Panc1 (cell line): ENCODE data around the gene IL7R. TPM values are rescaled to one million over a fixed set of nuclear protein-coding genes. Genes with fewer than 3 reads are reported as not detected.

Experiments used
- ATAC-seq: fragments of 200-7000 bp; cut with Tn5 transposase; 2 replicates; pipeline ENCODE4 v1.9.1; 2020; ENCODE audit warnings: mild to moderate bottlenecking, moderate library complexity
- BruUV-seq: library from RNA; stranded (reverse); fragments of 400-500 nt; replicated peaks from 2 replicates; lab custom pipeline; 2021; lab: Mats Ljungman, UMichigan
- CTCF ChIA-PET: fragments of 300-600 bp; sonication (Branson Sonifier 250); formaldehyde crosslinking; loops from one replicate; lab custom pipeline; 2022; ENCODE audit warnings: antibody characterized with exemption; lab: Charles Lee
- POLR2A ChIA-PET: fragments of 300-600 bp; sonication (Branson Sonifier 250); formaldehyde crosslinking; loops from one replicate; lab custom pipeline; 2022; ENCODE audit warnings: antibody characterized with exemption; lab: Charles Lee
- DNase-seq: peaks from one replicate; pipeline ENCODE4 v3.0.0-alpha.2; 2010; ENCODE audit warnings: low read depth, low spot score
- H3K27ac ChIP-seq: 2 replicates; pipeline ENCODE4 v1.5.1; 2011; ENCODE audit warnings: mild to moderate bottlenecking, low read length, inconsistent platforms
- H3K27me3 ChIP-seq: fragments of 200-500 bp; sonication (Bioruptor generic); 2 replicates; pipeline ENCODE4 v1.6.0; 2014; ENCODE audit warnings: low read length, inconsistent platforms; ENCODE audit not compliant: control insufficient read depth, insufficient read depth
- H3K36me3 ChIP-seq: fragments of 200-500 bp; sonication (Bioruptor generic); 2 replicates; pipeline ENCODE4 v1.5.1; 2014; ENCODE audit warnings: inconsistent platforms, mild to moderate bottlenecking, low read length, moderate library complexity; ENCODE audit not compliant: control insufficient read depth, insufficient read depth
- H3K4me1 ChIP-seq: 2 replicates; pipeline ENCODE4 v1.5.1; 2011; ENCODE audit warnings: inconsistent platforms, mild to moderate bottlenecking, low read length, moderate library complexity; ENCODE audit not compliant: control insufficient read depth, insufficient read depth
- H3K4me3 ChIP-seq, 2 experiments: 2 replicates each; pipeline ENCODE4 v1.5.1; 2011 to 2012; ENCODE audit warnings: low read depth in 2 of 2, low read length in 2 of 2, mild to moderate bottlenecking in 2 of 2, inconsistent platforms in 1 of 2, moderate library complexity in 1 of 2
- H3K9me3 ChIP-seq: fragments of 200-500 bp; sonication (Bioruptor generic); 2 replicates; pipeline ENCODE4 v1.5.1; 2014; ENCODE audit warnings: low read depth, mild to moderate bottlenecking, inconsistent platforms, low read length, moderate library complexity; ENCODE audit not compliant: control insufficient read depth, insufficient read depth
- CTCF ChIP-seq: fragments of 450-650 bp; IDR thresholded peaks from 2 replicates; pipeline ENCODE4 v1.5.1; 2017; ENCODE audit warnings: mild to moderate bottlenecking
- POLR2AphosphoS5 ChIP-seq: IDR thresholded peaks from 2 replicates; pipeline ENCODE4 v1.6.1; 2012; ENCODE audit warnings: mild to moderate bottlenecking, low read depth, low read length, moderate library complexity
- REST ChIP-seq, 2 experiments: IDR thresholded peaks; 2 replicates each; pipeline ENCODE4 v1.6.1; 2011 to 2012; ENCODE audit warnings: low read depth in 2 of 2, control low read depth in 1 of 2, low read length in 1 of 2, mild to moderate bottlenecking in 1 of 2, moderate library complexity in 1 of 2; ENCODE audit not compliant: insufficient read depth in 1 of 2
- SIN3A ChIP-seq: IDR thresholded peaks from 2 replicates; pipeline ENCODE4 v1.6.1; 2012; ENCODE audit warnings: low read depth, mild to moderate bottlenecking, low read length, moderate library complexity, borderline replicate concordance; ENCODE audit not compliant: insufficient read depth
- TCF7L2 ChIP-seq: IDR thresholded peaks from 2 replicates; pipeline ENCODE4 v1.6.1; 2011; ENCODE audit warnings: mild to moderate bottlenecking, low read depth, low read length, inconsistent platforms
- in situ Hi-C: cut with HindIII; loops from 2 replicates; pipeline ENCODE4 v1.10.0; 2016; ENCODE audit warnings: low sequenced_read_pairs, low pct_unique_long_range_greater_than_20kb
- intact Hi-C: fragments of 100-400 bp; cut with micrococcal nuclease; formaldehyde crosslinking; loops from one replicate; pipeline ENCODE4 v1.10.0; 2022; ENCODE audit not compliant: unreplicated experiment
- total RNA-seq: library from RNA; stranded (reverse); gene quantifications from one replicate; pipeline ENCODE4 v1.2.1, GENCODE V29; 2021; ENCODE audit not compliant: unreplicated experiment

The IL7R gene
- total RNA-seq, 1 experiment from 2014 or later: 0.90 TPM

- in situ Hi-C loops (no loop called here), intact Hi-C loops (no loop called here)
- DNase-seq (no peak), ATAC-seq (no peak)
- Histone ChIP-seq H3K4me1 (no peaks in the 10 kb centered on the region), H3K9me3 (no peaks in the 10 kb centered on the region), H3K27me3 (no peaks in the 10 kb centered on the region), H3K4me3 (no peak overlapping the region), H3K36me3 (no peaks in the 10 kb centered on the region), H3K27ac (no peak overlapping the region)
- ChIA-PET CTCF (no interaction called here), POLR2A (no interaction called here)
- no TSS peak for BruUV-seq
- TF ChIP-seq CTCF (no peak), SIN3A (no peak), REST (IDR thresholded peaks at IDR 0.05; ENCODE audit: insufficient read depth in 1 of 2, low read depth in 2 of 2, low read length in 1 of 2) (no peak), POLR2AphosphoS5 (no peak), TCF7L2 (no peak)
Observed at GRCh38 chr5:35902046-35902672, 45.5 kb downstream of the IL7R start.

- CTCF ChIA-PET: no interaction called here
- ATAC-seq (no peak), DNase-seq (no peak)
- in situ Hi-C loops (no loop called here), intact Hi-C loops (no loop called here)
- Histone ChIP-seq H3K4me1 (no peaks in the 10 kb centered on the region), H3K4me3 (no peak overlapping the region), H3K36me3 (no peaks in the 10 kb centered on the region), H3K9me3 (no peaks in the 10 kb centered on the region), H3K27me3 (no peaks in the 10 kb centered on the region), H3K27ac (no peak overlapping the region)
- TF ChIP-seq REST (IDR thresholded peaks at IDR 0.05; ENCODE audit: insufficient read depth in 1 of 2, low read depth in 2 of 2, low read length in 1 of 2) (no peak), POLR2AphosphoS5 (no peak), TCF7L2 (no peak), CTCF (no peak), SIN3A (no peak)
- POLR2A ChIA-PET: no interaction called here
- BruUV-seq: no TSS peak
Observed at GRCh38 chr5:35903631-35904203, 47.0 kb downstream of the IL7R start.
